Thyroid gland (tissue), 4 donors: ENCODE results near the gene UPK1A. TPM values are rescaled to one million over a fixed set of nuclear protein-coding genes. Genes with fewer than 3 reads are reported as not detected.
A peak's percentile ranks its signal among the peaks of the same experiment; 100 is the strongest.

Source experiments
- DNase-seq, 2 donors: peaks; one replicate each; pipeline ENCODE4 v3.0.0-alpha.2; 2019
- H3K27ac ChIP-seq, 3 donors: fragments of 200-600 bp; sonication (generic); 1 replicate in 2 of 3; 2 replicates in 1 of 3; pipeline ENCODE4 v1.5.1; 2016 to 2019; ENCODE audit warnings: mild to moderate bottlenecking in 1 of 3, moderate library complexity in 1 of 3
- H3K27me3 ChIP-seq: fragments of 200-600 bp; sonication (generic); one replicate; pipeline ENCODE4 v1.5.1; 2019
- H3K36me3 ChIP-seq, 2 donors: fragments of 200-600 bp; sonication (generic); one replicate each; pipeline ENCODE4 v1.5.1; 2016 to 2019
- H3K4me1 ChIP-seq, 2 donors: fragments of 200-600 bp; sonication (generic); one replicate each; pipeline ENCODE4 v1.5.1; 2017 to 2019
- H3K4me3 ChIP-seq, 3 donors: fragments of 200-600 bp; sonication (generic); replicated peaks in 1 of 3; 1 replicate in 2 of 3; 2 replicates in 1 of 3; pipeline ENCODE4 v1.5.1; 2016; ENCODE audit warnings: mild to moderate bottlenecking in 1 of 3
- H3K9me3 ChIP-seq: fragments of 200-600 bp; sonication (generic); one replicate; pipeline ENCODE4 v1.5.1; 2017
- POLR2A ChIP-seq, 2 donors: fragments of 450-650 bp; IDR thresholded peaks; one replicate each; pipeline ENCODE4 v1.6.1; 2017; ENCODE audit warnings: antibody characterized with exemption in 2 of 2, mild to moderate bottlenecking in 2 of 2, moderate library complexity in 1 of 2
- WGBS, 2 donors: methylation state at CpG; one replicate each; pipeline ENCODE4 v1.1.5; 2017; 5-methylcytosine and 5-hydroxymethylcytosine counted together
- intact Hi-C: fragments of 100-400 bp; cut with DNase I; formaldehyde crosslinking; loops from one replicate; pipeline ENCODE4 v1.15.1; 2023
- total RNA-seq, 4 donors: library from RNA; depleted of rRNA; stranded (reverse); fragments of >200 nt; gene quantifications; one replicate each; pipeline ENCODE4 v1.2.3, GENCODE V29; 2016
- TF ChIP-seq, protein P1 (sequence below), 6 experiments: fragments of 200-600 bp in 3 of 6; fragments of 450-650 bp in 3 of 6; sonication (generic) in 3 of 6; IDR thresholded peaks; one replicate each; pipeline ENCODE4 v1.5.1; 2016 to 2019; ENCODE audit warnings: antibody characterized with exemption in 6 of 6, mild to moderate bottlenecking in 2 of 6, inconsistent platforms in 1 of 6, moderate library complexity in 1 of 6

UPK1A gene
- total RNA-seq, 4 donors from 2014 or later, result not detected

DNA sequence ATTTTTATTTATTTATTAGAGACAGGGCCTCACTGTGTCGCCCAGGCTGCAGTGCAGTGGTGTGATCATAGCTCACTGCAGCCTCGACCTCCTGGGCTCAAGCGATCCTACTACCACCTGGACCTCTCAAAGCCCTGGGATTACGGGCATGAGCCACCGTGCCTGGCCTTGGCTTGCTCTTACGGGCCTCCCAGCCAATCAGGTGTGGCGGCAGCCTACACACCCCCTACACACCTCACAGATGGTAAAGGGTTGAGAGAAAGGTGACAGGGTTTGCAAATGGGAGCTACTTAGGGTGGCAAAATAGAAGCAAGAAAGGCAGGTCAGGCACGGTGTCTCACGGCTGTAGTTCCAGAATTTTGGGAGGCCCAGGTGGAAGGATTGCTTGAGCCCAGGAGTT, 37.0 kb downstream of the UPK1A start:
- H3K27ac ChIP-seq, result peak overlapping the region; percentile 73 to 82 (median 78)
- intact Hi-C loops, result no loop called here
- DNase-seq, result no peak
- 37 to 54% methylated on average over 9 of the region's 9 CpGs for WGBS, 2 donors
- H3K9me3 ChIP-seq, result no peaks in the 10 kb centered on the region
- no peak overlapping the region for H3K4me3 ChIP-seq
- H3K27me3 ChIP-seq, result no peaks in the 10 kb centered on the region
- TF ChIP-seq, protein P1, sequence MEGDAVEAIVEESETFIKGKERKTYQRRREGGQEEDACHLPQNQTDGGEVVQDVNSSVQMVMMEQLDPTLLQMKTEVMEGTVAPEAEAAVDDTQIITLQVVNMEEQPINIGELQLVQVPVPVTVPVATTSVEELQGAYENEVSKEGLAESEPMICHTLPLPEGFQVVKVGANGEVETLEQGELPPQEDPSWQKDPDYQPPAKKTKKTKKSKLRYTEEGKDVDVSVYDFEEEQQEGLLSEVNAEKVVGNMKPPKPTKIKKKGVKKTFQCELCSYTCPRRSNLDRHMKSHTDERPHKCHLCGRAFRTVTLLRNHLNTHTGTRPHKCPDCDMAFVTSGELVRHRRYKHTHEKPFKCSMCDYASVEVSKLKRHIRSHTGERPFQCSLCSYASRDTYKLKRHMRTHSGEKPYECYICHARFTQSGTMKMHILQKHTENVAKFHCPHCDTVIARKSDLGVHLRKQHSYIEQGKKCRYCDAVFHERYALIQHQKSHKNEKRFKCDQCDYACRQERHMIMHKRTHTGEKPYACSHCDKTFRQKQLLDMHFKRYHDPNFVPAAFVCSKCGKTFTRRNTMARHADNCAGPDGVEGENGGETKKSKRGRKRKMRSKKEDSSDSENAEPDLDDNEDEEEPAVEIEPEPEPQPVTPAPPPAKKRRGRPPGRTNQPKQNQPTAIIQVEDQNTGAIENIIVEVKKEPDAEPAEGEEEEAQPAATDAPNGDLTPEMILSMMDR (IDR thresholded peaks at IDR 0.05), result no peak
- TF ChIP-seq POLR2A (IDR thresholded peaks at IDR 0.05), result no peak
- no peaks in the 10 kb centered on the region for H3K36me3 ChIP-seq
- peaks cover 0 to 7% of the 10 kb centered on the region in 2 donors for H3K4me1 ChIP-seq

DNA sequence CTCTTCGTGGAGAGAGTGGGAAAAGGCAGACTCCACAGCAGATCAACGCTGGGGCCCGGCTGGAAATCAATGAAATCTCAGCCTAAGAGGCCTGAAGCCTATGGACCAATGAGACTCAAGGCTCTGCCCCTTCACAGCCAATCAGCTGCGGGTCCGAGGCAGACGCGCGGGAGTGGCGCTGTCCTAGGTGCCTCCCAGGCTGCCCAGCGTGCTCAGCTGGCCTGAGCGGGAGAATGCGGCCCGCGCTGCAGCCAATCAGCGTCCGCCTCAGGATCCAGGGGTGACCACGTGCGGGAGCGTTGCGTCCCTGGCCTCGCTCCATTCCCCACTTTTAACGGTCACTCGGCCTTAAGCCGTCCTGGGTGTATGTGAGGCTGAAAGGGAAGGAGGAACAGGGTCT, 37.9 kb downstream of the UPK1A start, which contains the start of gene ZBTB32:
Gene ZBTB32, plus strand, starts transcription at position 341 of the 400 bp plus-strand sequence. CDS start 10,069 bp downstream, outside the sequence.
- Histone ChIP-seq H3K4me3 (no peak within 1 kb of the TSS), H3K9me3 (no peaks in the 10 kb centered on the region), H3K27ac (no peak within 1 kb of the TSS), H3K4me1 (peaks cover 0 to 7% of the 10 kb centered on the region in 2 donors), H3K36me3 (no peaks in the 10 kb centered on the region), H3K27me3 (no peaks in the 10 kb centered on the region)
- peak; percentile 41 to 51 for DNase-seq
- 22 to 45% methylated on average over 15 to 23 of the region's 24 CpGs for WGBS, 2 donors
- intact Hi-C loops, result no loop called here
- TF ChIP-seq, protein P1 (IDR thresholded peaks at IDR 0.05), result no peak
- no peak for TF ChIP-seq POLR2A (IDR thresholded peaks at IDR 0.05)

DNA sequence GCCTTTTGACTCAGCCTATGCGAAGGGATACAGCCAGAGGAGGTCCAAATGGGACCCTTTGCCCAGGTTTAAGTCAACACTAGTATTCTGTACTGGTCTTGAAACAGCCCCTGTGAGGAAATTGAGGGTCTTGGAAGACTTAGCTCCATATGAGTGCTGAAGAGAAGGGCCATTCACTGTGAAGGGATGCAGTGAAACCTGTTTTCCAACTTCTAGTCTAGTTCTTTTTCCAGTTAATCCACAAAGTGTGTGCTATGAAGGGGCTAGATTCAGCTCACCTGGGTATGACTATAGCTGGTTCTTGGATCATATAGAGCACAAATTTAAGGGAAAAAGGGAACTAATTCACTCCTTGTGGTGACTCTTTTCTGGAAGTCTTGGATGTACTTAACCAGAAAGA, 42.1 kb downstream of the UPK1A start:
- DNase-seq, result no peak
- WGBS, 2 donors, result 57 to 61% methylated on average over 1 of the region's 1 CpG
- H3K36me3 ChIP-seq, result no peaks in the 10 kb centered on the region
- no peaks in the 10 kb centered on the region for H3K9me3 ChIP-seq
- no peak overlapping the region for H3K4me3 ChIP-seq
- no peak overlapping the region for H3K27ac ChIP-seq
- TF ChIP-seq POLR2A (IDR thresholded peaks at IDR 0.05), result no peak
- TF ChIP-seq, protein P1 (IDR thresholded peaks at IDR 0.05), result no peak
- intact Hi-C loops, result no loop called here
- no peaks in the 10 kb centered on the region for H3K4me1 ChIP-seq
- H3K27me3 ChIP-seq, result no peaks in the 10 kb centered on the region

DNA sequence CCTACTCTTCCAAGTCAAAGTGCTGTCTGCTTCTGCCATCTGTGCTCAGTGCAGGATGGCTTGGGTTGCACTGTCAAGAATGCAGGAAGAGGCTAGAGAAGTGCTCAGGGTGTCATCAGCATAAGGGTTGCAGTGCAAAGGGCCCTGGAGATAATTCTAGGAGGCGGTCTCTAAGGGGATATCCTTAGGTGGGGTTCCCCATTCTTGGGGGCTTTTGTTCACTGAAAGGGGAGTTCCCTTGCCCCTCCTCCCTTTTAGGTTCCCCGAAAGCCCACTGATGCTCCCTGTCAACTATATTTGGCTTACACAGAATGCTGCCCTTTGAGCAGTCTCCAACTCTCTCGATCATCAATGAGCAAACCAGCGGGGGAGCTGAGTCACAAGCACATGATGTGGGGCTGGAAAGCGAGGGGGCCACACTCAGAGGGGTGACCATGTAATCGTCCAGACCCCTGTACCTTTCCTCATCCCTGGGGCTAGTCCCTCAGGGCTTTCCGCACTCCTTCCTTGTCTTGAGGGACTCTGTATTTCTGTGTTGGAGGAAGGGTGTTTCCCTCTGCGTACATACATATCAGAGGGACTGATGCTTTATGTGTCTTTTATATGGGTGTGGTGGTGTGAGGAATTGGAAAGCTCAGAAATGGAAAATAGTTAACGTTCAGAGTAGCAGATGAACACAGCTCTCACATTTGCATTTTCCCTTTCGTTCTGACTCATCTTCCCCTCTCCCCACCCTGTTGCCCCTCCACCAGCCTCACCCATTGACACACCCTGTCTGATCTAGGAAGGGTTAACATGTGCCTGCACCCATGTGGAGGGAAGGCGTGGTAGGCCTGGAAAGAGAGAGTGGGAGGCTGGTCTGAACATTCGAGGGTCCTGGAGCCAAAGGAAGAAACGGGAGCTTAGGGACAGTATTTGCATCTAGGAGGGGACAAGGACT, 44.7 kb downstream of the UPK1A start:
- TF ChIP-seq, protein P1 (IDR thresholded peaks at IDR 0.05), result no peak
- no peak for TF ChIP-seq POLR2A (IDR thresholded peaks at IDR 0.05)
- Histone ChIP-seq H3K27me3 (no peaks in the 10 kb centered on the region), H3K9me3 (no peaks in the 10 kb centered on the region), H3K27ac (no peak overlapping the region), H3K4me3 (no peak overlapping the region), H3K4me1 (peaks cover 5 to 8% of the 10 kb centered on the region in 2 donors), H3K36me3 (no peaks in the 10 kb centered on the region)
- no peak for DNase-seq
- WGBS, 2 donors, result 61 to 74% methylated on average over 13 of the region's 13 CpGs
- intact Hi-C loops, result no loop called here
